H1 (cell line): ENCODE measurements around the gene MACROD2. TPM values are rescaled to one million over a fixed set of nuclear protein-coding genes. Genes with fewer than 3 reads are reported as not detected.

Source experiments
- CTCF ChIA-PET: fragments of 300-600 bp; sonication (Branson Sonifier 250); formaldehyde crosslinking; loops from one replicate; lab custom pipeline; 2021; ENCODE audit not compliant: partially characterized antibody; lab: Charles Lee
- POLR2A ChIA-PET: fragments of 300-600 bp; sonication (Branson Sonifier 250); formaldehyde crosslinking; loops from one replicate; lab custom pipeline; 2021; ENCODE audit warnings: inconsistent platforms; ENCODE audit not compliant: partially characterized antibody; lab: Charles Lee
- DNase-seq, 2 experiments: peaks; one replicate each; pipeline versions ENCODE4 v3.0.0 to v3.0.0-alpha.2; 2010 to 2022; ENCODE audit warnings: low spot score in 2 of 2, low read depth in 1 of 2, mixed read lengths in 1 of 2
- FAIRE-seq: peaks from 2 replicates; lab custom pipeline; 2011; peaks lifted over from hg19 to GRCh38; lab: Jason Lieb, UNC
- H2AFZ ChIP-seq: 2 replicates; pipeline ENCODE4 v1.8.1; 2012; ENCODE audit warnings: low read length, inconsistent platforms
- H2AK5ac ChIP-seq: 2 replicates; pipeline ENCODE4 v1.6.1; 2013; ENCODE audit warnings: low read depth, low read length
- H2BK120ac ChIP-seq: replicated peaks from 2 replicates; pipeline ENCODE3; 2013; ENCODE audit warnings: low read depth, low read length, inconsistent platforms
- H2BK12ac ChIP-seq: 2 replicates; pipeline ENCODE4 v1.6.1; 2013; ENCODE audit warnings: low read depth, low read length
- H2BK15ac ChIP-seq: 2 replicates; pipeline ENCODE4 v1.6.1; 2013; ENCODE audit warnings: low read length
- H2BK20ac ChIP-seq: 2 replicates; pipeline ENCODE4 v1.6.1; 2013; ENCODE audit warnings: low read length
- H2BK5ac ChIP-seq: 2 replicates; pipeline ENCODE4 v1.6.1; 2013; ENCODE audit warnings: low read depth, low read length
- H3K14ac ChIP-seq: 2 replicates; pipeline ENCODE4 v1.6.1; 2013; ENCODE audit warnings: inconsistent platforms; ENCODE audit not compliant: insufficient read length
- H3K18ac ChIP-seq: 2 replicates; pipeline ENCODE4 v1.6.1; 2013; ENCODE audit warnings: low read length; ENCODE audit errors: extremely low read depth
- H3K23ac ChIP-seq: 2 replicates; pipeline ENCODE4 v1.6.1; 2013; ENCODE audit warnings: inconsistent platforms; ENCODE audit not compliant: insufficient read length
- H3K23me2 ChIP-seq: 2 replicates; pipeline ENCODE4 v1.6.1; 2013; ENCODE audit warnings: low read depth, low read length
- H3K27ac ChIP-seq: 2 replicates; pipeline ENCODE4 v1.6.1; 2011; ENCODE audit warnings: low read depth, low read length, inconsistent platforms
- H3K27me3 ChIP-seq, 4 experiments: replicated peaks in 1 of 4; 1 replicate in 1 of 4; 2 replicates in 3 of 4; pipeline versions ENCODE4 v1.6.1 to v1.8.1; 2011 to 2013; ENCODE audit warnings: low read length in 3 of 4, mild to moderate bottlenecking in 3 of 4, inconsistent platforms in 2 of 4, mixed read lengths in 2 of 4, moderate library complexity in 1 of 4; ENCODE audit not compliant: control insufficient read depth in 3 of 4, insufficient read depth in 3 of 4; ENCODE audit errors: extremely low read depth in 1 of 4
- H3K36me3 ChIP-seq, 4 experiments: 2 replicates each; pipeline versions ENCODE4 v1.6.1 to v1.8.1; 2011 to 2013; ENCODE audit warnings: mild to moderate bottlenecking in 4 of 4, low read length in 3 of 4, moderate library complexity in 2 of 4, control low read depth in 1 of 4, inconsistent platforms in 1 of 4; ENCODE audit not compliant: insufficient read depth in 4 of 4, control insufficient read depth in 2 of 4
- H3K4ac ChIP-seq: replicated peaks from 2 replicates; pipeline ENCODE3; 2013; ENCODE audit warnings: low read length, low read depth, mixed read lengths, inconsistent platforms; ENCODE audit not compliant: insufficient read length
- H3K4me1 ChIP-seq, 4 experiments: replicated peaks in 1 of 4; 1 replicate in 1 of 4; 2 replicates in 3 of 4; pipeline versions ENCODE4 v1.6.1 to v1.8.1; 2011 to 2013; ENCODE audit warnings: low read length in 3 of 4, inconsistent platforms in 2 of 4, mixed read lengths in 1 of 4; ENCODE audit not compliant: insufficient read depth in 4 of 4, control insufficient read depth in 3 of 4
- H3K4me2 ChIP-seq, 2 experiments: 2 replicates each; pipeline versions ENCODE4 v1.6.1 to v1.8.1; 2011 to 2013; ENCODE audit warnings: low read depth in 2 of 2, low read length in 2 of 2, control low read depth in 1 of 2, inconsistent platforms in 1 of 2, mild to moderate bottlenecking in 1 of 2; ENCODE audit not compliant: insufficient read depth in 1 of 2
- H3K4me3 ChIP-seq, 4 experiments: fragments of 200-600, 300-600 bp in 1 of 4; sonication (generic), shearing (Covaris generic), sonication (Bioruptor Twin) in 1 of 4; 2 replicates each; pipeline versions ENCODE4 v1.5.1 to v1.8.1; 2011 to 2016; ENCODE audit warnings: low read length in 4 of 4, low read depth in 3 of 4, control low read depth in 2 of 4, inconsistent platforms in 2 of 4, mild to moderate bottlenecking in 2 of 4, mixed read lengths in 1 of 4, moderate library complexity in 1 of 4; ENCODE audit not compliant: insufficient read depth in 2 of 4; ENCODE audit errors: extremely low read depth in 1 of 4
- H3K56ac ChIP-seq: replicated peaks from 2 replicates; pipeline ENCODE3; 2013; ENCODE audit warnings: low read depth, mild to moderate bottlenecking, mixed read lengths, low read length, inconsistent platforms; ENCODE audit not compliant: insufficient read length
- H3K79me1 ChIP-seq: 2 replicates; pipeline ENCODE4 v1.6.1; 2013; ENCODE audit warnings: low read depth, low read length, control low read depth
- H3K79me2 ChIP-seq, 2 experiments: 2 replicates each; pipeline versions ENCODE4 v1.6.1 to v1.8.1; 2012 to 2013; ENCODE audit warnings: low read length in 2 of 2, mild to moderate bottlenecking in 2 of 2, inconsistent platforms in 1 of 2; ENCODE audit not compliant: insufficient read depth in 2 of 2, control insufficient read depth in 1 of 2
- H3K9ac ChIP-seq, 4 experiments: replicated peaks in 1 of 4; 1 replicate in 1 of 4; 2 replicates in 3 of 4; pipeline versions ENCODE4 v1.6.1 to v1.8.1; 2011 to 2013; ENCODE audit warnings: low read depth in 3 of 4, low read length in 3 of 4, control low read depth in 2 of 4, mild to moderate bottlenecking in 2 of 4, moderate library complexity in 2 of 4, inconsistent platforms in 1 of 4; ENCODE audit errors: extremely low read depth in 1 of 4
- H3K9me3 ChIP-seq, 2 experiments: 2 replicates each; pipeline versions ENCODE4 v1.6.1 to v1.8.1; 2012 to 2013; ENCODE audit warnings: mild to moderate bottlenecking in 2 of 2, moderate library complexity in 2 of 2, control low read depth in 1 of 2, inconsistent platforms in 1 of 2, low read depth in 1 of 2, low read length in 1 of 2, mixed read lengths in 1 of 2; ENCODE audit not compliant: insufficient read depth in 2 of 2
- H4K20me1 ChIP-seq, 2 experiments: replicated peaks in 1 of 2; 2 replicates each; pipeline versions ENCODE3 to v1.8.1; 2011 to 2013; ENCODE audit warnings: inconsistent platforms in 2 of 2, low read length in 2 of 2, mild to moderate bottlenecking in 1 of 2; ENCODE audit not compliant: insufficient read depth in 2 of 2, control insufficient read depth in 1 of 2
- H4K5ac ChIP-seq: 2 replicates; pipeline ENCODE4 v1.6.1; 2013; ENCODE audit warnings: low read length, low read depth, mixed read lengths, inconsistent platforms; ENCODE audit not compliant: insufficient read length
- H4K8ac ChIP-seq: 2 replicates; pipeline ENCODE4 v1.8.0; 2013; ENCODE audit warnings: mild to moderate bottlenecking, moderate library complexity, low read length, inconsistent platforms; ENCODE audit not compliant: insufficient read depth; ENCODE audit errors: extremely low read depth
- H4K91ac ChIP-seq: replicated peaks from 2 replicates; pipeline ENCODE3; 2013; ENCODE audit warnings: low read length, mixed read lengths, inconsistent platforms; ENCODE audit not compliant: insufficient read length
- BCL11A ChIP-seq, 2 experiments: IDR thresholded peaks; one replicate each; pipeline ENCODE4 v1.6.1; 2011; ENCODE audit warnings: low read depth in 2 of 2, low read length in 2 of 2, mild to moderate bottlenecking in 2 of 2
- EP300 ChIP-seq, 2 experiments: IDR thresholded peaks; 1 replicate in 1 of 2; 2 replicates in 1 of 2; pipeline ENCODE4 v1.6.1; 2011 to 2012; ENCODE audit warnings: low read depth in 2 of 2, low read length in 2 of 2, mild to moderate bottlenecking in 2 of 2, borderline replicate concordance in 1 of 2, inconsistent platforms in 1 of 2, moderate library complexity in 1 of 2
- MAFK ChIP-seq: IDR thresholded peaks from 2 replicates; pipeline ENCODE4 v1.6.1; 2012; ENCODE audit warnings: low read depth, mild to moderate bottlenecking, improper control_type of control experiment, low read length
- MAX ChIP-seq: IDR thresholded peaks from 2 replicates; pipeline ENCODE4 v1.6.1; 2012; ENCODE audit warnings: inconsistent platforms
- PHF8 ChIP-seq: fragments of 200-600 bp; sonication (generic); conservative IDR thresholded peaks from 2 replicates; pipeline ENCODE4 v1.7.1; 2012; ENCODE audit warnings: low read depth, mild to moderate bottlenecking, inconsistent platforms, low read length, moderate library complexity
- SRF ChIP-seq: IDR thresholded peaks from 2 replicates; pipeline ENCODE4 v1.6.1; 2011; ENCODE audit warnings: mild to moderate bottlenecking, low read depth, low read length, moderate library complexity
- ZNF274 ChIP-seq: IDR thresholded peaks from 2 replicates; pipeline ENCODE4 v1.7.0; 2012; ENCODE audit warnings: low read length, borderline replicate concordance; ENCODE audit errors: extremely low read depth
- WGBS, 2 experiments: shearing (Covaris generic) in 1 of 2; methylation state at CpG; one replicate each; pipeline versions ENCODE4 v1.1.6 to v1.1.7; 2013 to 2015; ENCODE audit warnings: low lambda C conversion rate in 2 of 2, mixed read lengths in 2 of 2, inconsistent platforms in 1 of 2, low coverage in 1 of 2, missing lambda C conversion rate in 1 of 2; ENCODE audit not compliant: insufficient replicate concordance in 2 of 2, insufficient coverage in 1 of 2, insufficient read length in 1 of 2; ENCODE audit errors: extremely low coverage in 1 of 2, missing lambda C conversion rate in 1 of 2; 5-methylcytosine and 5-hydroxymethylcytosine counted together
- polyA plus RNA-seq, 7 experiments: library from polyadenylated mRNA; depleted of rRNA in 3 of 7; stranded (reverse) in 5 of 7; unstranded in 2 of 7; fragments of >200 nt in 5 of 7; fragments of 200-250 nt in 2 of 7; gene quantifications; 1 replicate in 5 of 7; 2 replicates in 1 of 7; 4 replicates in 1 of 7; pipeline versions ENCODE4 v1.2.1 to v1.2.3, GENCODE V29; 2011 to 2013; ENCODE audit warnings: missing spikeins in 2 of 7, mixed read lengths in 2 of 7
- total RNA-seq: library from RNA; stranded (reverse); fragmentation: NEBNext Ultra II Directional; extraction: Animal tissue kit (Norgen Biotek cat#: 25700); gene quantifications from 2 replicates; pipeline ENCODE4 v1.2.1, GENCODE V29; 2021

The MACROD2 gene
- total and polyA plus RNA-seq, 2 of the 8 experiments (the other 6 are each of a cell fraction or from before 2014, with no cell fraction given): 0.70 to 3.9 TPM

GRCh38 chr20:16059841-16060240 lies 2064.5 kb downstream of the MACROD2 start:
- H3K4me1 ChIP-seq: peaks cover 0 to 10% (median 5%) of the 10 kb centered on the region in 4 experiments; a peak in 4 of 7 replicates
- H3K36me3 ChIP-seq: no peaks in the 10 kb centered on the region
- H3K27me3 ChIP-seq: no peaks in the 10 kb centered on the region
- H4K8ac ChIP-seq: no peak overlapping the region
- no peak for DNase-seq
- H3K23ac ChIP-seq: no peak overlapping the region
- H3K4me2 ChIP-seq: no peak overlapping the region
- H3K79me1 ChIP-seq: no peaks in the 10 kb centered on the region
- H3K18ac ChIP-seq: no peak overlapping the region
- H2AK5ac ChIP-seq: no peak overlapping the region
- H2BK120ac ChIP-seq: no peak overlapping the region
- ChIA-PET POLR2A (no interaction called here), CTCF (no interaction called here)
- H3K56ac ChIP-seq: no peak overlapping the region
- no peak overlapping the region for H2BK20ac ChIP-seq
- H3K4ac ChIP-seq: no peak overlapping the region
- no peak overlapping the region for H2BK5ac ChIP-seq
- no peak overlapping the region for H3K4me3 ChIP-seq
- H4K91ac ChIP-seq: no peak overlapping the region
- H3K9me3 ChIP-seq: peaks cover 0 to 3% of the 10 kb centered on the region in 2 experiments; a peak in 1 of 4 replicates
- no peak overlapping the region for H3K27ac ChIP-seq
- H4K20me1 ChIP-seq: no peaks in the 10 kb centered on the region
- no peaks in the 10 kb centered on the region for H3K79me2 ChIP-seq
- 86% methylated on average over 2 of the region's 2 CpGs; no CpG with 5 or more reads in 1 of the 2 experiments for WGBS, 2 experiments
- H3K9ac ChIP-seq: no peak overlapping the region
- H2BK12ac ChIP-seq: no peak overlapping the region; the same call in 1 of the 2 replicates
- TF ChIP-seq BCL11A (IDR thresholded peaks at IDR 0.05; ENCODE audit: low read depth in 2 of 2, low read length in 2 of 2): no peak
- TF ChIP-seq MAX: no peak
- no peak for TF ChIP-seq PHF8
- TF ChIP-seq SRF: no peak
- TF ChIP-seq EP300 (IDR thresholded peaks at IDR 0.05; ENCODE audit: borderline replicate concordance in 1 of 2, low read depth in 2 of 2, low read length in 2 of 2): no peak
- TF ChIP-seq MAFK: no peak
- TF ChIP-seq ZNF274: no peak
- H2AFZ ChIP-seq: no peak overlapping the region
- no peaks in the 10 kb centered on the region for H3K23me2 ChIP-seq
- no peak overlapping the region for H4K5ac ChIP-seq
- FAIRE-seq: no peak
- H2BK15ac ChIP-seq: no peak overlapping the region
- no peak overlapping the region for H3K14ac ChIP-seq
